CD1c-positive myeloid dendritic cell (primary cell): ENCODE results near the gene ADAMTS3.

Experiments
- DNase-seq: peaks from one replicate; pipeline ENCODE4 v3.0.0-alpha.2; 2016; ENCODE audit errors: extremely low spot score

The ADAMTS3 gene

DNA sequence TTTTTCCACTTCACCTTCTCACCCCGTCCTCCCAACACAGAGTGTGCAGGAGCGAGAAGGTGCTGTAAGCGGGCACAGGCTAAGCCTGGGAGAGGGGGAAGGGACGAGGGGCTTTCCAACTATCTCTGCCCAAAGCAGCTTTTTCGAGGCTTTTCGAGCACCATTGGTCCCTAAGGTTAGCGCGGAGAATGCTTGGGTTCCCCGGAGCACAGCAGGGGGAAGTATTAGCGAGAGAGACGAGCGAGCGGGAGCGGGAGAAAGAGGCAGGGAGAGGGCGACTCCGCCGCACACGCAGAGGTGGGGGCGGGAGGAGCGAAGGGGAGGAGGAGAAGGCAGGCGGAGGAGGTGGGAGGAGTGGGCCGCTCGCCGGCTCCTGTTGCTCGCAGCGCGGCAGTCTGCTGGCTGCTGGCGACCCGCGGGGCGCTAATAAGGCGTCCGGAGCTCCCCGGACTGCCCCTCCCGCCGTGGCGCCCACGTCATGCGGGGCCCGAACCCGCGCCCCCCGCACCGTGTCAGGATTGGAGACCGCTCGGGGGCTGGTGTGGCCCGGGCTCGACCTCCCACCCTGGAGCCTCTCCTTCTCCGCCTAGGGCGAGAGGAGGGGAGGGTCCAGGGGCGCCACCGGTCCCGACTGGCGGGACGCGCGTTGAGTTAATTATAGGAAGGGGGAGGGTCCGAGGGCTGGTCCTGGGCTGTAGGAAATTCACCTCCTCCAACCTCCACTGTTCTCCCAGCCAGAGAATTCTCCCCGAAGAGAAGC, at the start of gene ADAMTS3:
Gene ADAMTS3 (minus strand): TSS at position 263 of the 760 bp plus-strand sequence. CDS start 459 bp downstream, outside the sequence.
- DNase-seq: no peak

DNA sequence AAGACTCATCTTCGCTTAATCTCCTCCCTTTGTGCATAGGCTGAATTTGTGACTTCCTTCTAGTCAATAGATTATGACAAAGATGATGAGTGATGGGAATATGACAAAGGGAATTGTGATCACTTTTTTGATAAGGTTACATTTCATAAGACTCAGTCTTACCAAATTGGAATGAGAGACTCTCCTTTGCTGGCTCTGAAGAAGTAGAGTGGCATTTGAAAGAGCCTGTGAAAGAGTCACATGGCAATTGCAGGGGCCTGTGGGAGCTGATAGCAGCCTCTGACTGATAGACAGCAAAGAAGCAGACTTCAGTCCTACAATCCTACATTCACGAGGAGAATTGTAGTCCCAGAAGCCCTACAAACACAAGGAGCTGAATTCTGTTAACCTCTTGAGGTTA, 44.9 kb upstream of the ADAMTS3 start:
- DNase-seq: no peak

DNA sequence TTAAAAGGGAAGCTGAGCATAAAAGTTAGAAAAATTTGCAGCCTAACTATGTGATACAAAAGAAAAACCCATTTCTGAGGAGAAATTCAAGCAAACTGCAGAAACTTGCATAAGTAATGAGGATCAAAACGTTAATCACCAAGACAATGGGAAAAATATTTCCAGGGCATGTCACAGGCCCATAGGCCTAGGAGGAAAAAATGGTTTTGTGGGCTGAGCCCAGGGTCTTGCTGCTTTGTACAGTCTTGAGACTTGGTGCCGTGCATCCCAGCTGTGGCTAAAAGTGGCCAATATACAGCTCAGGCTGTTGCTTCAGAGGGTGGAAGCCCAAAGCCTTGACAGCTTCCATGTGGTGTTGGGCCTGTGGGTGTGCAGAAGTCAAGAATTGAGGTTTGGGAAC, 37.7 kb upstream of the ADAMTS3 start:
- DNase-seq: no peak

DNA sequence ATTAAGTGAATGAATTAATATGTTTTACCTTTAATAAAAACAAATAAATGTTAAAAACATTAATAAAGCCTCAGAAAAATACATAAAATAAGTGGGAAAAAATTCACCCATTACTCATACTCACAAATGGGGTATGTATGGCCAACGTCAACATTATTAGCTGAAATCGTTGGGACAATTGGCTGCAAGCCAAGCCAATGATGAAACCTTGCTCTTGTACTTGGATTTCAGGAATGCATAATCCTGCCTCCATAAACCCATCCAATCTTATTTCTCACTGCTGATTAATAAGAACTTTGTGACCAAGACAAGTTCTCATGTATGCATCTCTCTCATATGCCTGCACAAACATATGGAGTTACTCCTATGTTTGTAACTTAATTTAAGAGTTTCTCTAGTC, 35.3 kb upstream of the ADAMTS3 start:
- no peak for DNase-seq

DNA sequence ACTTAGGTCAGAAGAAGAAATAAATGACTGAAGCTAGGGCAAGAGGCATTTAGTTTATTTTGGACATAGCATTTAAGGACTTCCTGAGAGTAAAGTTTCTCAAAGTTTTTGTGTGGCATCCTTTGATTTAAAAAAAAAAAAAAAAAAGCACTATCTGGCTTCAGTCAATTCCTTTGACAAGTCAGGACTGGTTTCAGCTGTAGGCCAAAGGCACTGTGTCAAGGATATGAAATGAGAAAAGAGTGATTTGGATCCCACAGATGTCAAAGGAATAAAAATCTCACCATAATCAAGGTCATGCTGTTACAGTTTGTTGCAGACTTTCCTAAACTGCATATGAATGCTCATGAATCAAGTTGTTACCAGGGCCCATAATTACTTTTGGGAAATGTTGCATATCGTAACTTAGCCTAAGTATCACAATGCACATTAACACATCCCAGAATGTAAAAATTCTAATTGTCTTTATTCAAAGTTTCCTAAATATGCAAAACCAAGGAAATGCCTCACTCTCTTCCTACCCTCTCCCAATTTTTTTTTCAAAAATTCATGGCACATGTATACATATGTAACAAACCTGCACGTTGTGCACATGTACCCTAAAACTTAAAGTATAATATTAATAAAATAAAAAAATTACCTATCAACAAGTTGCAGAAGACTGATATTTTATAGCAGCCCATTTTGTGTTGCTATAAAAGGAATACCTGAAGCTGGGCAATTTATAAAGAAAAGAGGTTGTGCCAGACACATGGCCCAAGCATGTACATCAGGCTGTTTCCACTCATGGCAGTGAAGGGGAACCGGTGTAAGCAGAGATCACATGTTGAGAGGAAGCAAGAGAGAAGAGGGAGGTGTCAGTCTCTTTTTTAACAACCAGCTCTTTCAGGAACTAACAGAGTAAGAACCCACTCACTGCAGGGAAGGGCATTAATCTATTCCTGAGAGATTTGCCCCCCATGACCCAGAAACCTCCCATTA, 33.7 kb upstream of the ADAMTS3 start:
- DNase-seq: no peak

DNA sequence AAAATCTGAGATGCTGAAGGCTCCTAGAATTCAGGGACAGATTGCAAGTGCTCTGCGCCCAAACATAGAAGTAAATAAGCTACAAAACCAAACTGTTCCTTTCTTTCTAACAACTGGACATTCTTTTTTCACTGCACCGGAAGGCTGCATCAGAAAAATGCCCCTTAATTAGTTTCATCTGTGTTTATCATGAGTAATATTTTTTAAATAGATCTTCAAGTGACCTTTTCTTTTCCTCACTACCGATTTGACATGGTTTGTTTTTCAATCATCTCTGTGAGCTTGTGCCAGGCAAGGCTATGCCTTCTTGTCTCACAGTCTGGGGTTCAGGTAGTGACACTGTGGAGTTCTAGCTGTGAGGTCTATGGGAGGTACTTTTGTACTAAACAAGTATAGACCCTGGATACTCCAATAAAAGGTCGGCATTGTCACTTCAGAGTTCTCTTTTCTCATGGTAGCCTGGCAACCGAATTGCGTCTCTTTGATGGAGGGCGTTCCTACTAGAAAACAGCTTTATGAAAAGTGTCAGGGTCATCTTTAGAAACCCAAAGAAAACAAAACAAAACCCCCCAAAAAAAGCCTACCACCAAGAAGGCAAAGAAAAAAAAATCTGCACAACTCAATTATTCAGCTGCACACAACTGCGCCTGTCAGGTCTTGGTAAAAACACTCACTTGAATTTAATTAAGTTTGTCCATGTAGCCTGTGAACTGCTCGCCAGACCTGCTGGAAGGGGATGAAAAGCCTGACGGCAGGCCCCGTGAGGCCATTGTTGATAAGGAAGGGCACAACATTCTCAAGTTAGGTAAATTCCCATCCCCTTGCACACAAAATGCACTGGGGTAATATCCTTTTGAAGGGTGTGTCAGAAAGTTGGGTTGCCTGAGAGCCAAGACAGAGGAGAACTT, 22.8 kb upstream of the ADAMTS3 start:
- no peak for DNase-seq

DNA sequence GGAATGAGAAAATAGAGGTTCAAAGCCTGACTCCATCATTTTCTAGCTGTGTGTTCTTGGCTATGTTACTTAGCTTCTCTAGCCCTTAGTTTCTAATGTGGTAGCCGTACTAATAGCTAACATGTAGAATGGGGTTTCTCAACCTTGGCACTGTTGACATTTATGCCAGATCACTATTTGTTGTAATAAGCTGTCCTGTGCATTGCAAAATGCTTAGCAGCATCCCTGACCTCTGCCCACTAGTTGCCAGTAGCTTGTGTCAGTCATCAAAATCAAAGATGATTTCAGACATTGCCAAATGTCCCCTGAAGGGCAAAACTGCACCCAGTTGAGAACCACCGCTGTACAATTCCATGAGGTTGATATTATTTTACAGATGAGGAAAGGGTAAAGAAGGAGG, 18.3 kb upstream of the ADAMTS3 start:
- no peak for DNase-seq

DNA sequence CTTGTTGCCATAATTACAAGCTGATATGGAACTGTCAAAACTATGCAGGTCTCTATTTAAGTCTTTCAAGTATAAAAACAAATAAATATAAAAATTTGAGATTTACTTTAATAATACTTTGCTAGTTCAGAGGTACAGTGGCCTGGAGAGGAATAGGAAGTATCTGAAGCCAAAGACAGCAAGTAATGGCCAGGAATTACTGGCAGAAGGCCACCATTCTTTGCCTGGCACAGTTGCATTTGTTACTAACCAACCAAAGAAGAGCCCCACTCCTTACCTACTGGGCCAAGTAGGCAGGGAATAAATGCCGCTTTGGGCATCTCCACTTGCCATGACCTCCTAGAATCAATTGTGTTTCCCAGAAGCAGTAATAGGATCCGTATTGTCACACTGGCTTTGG, 13.8 kb upstream of the ADAMTS3 start:
- DNase-seq: no peak

DNA sequence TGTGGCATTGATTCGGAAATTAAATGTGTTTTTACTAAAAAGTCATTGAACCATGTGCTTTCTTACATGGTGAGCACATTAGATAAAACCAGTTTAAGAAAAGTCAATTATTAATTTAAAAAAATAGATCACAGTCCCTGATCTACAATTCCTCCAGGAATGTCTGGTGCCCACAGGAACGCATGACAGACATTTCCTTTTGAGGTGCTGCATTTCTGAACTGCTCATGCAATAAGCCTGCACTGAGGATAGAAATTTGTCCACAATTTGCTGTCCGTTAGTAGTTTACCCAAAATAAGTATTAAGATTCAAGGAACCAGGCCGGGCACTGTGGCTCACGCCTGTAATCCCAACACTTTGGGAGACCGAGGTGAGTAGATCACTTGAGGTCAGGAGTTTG, 8.2 kb upstream of the ADAMTS3 start:
- no peak for DNase-seq

DNA sequence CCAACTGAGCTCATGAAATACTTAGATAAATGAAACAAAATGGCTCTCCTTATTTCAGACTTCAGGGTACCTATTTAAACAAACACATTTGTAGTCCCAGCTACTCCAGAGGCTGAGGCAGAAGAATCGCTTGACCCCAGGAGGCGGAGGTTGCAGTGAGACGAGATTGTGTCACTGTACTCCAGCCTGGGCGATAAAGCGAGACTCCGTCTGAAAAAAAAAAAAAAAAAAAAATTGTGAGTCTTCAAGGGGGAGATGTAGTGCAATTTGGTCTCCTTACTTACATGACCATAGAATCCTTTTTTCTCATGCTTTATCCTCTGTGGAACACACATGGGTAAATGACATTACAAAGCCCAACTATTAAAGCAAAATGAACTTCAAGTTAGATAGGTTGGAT, 2.3 kb upstream of the ADAMTS3 start:
- no peak for DNase-seq

DNA sequence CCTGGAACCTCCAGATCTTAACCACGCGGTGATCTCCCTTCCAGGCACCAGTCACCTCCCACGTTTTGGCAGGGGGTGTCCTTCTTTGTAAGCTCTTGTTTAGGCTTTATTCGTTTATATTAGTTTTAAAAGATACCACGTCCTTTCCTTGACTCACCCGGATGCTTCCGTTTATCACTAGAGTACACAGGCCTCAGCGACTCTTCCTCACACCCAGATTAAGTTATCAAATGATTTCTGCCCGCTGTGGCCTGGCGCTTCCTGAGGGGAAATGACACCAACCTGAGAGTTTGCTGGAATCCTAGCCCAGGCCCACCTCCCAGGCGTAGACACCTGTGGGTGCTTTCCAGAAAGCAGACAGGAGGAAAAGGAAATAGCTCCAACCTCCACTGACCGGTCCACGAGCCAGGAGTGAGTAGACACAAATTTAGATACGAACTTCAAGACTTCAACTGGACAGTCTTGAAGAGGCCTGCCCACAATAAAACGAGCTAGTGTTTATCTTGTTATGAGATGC, 756 bp upstream of the ADAMTS3 start:
- DNase-seq: no peak

DNA sequence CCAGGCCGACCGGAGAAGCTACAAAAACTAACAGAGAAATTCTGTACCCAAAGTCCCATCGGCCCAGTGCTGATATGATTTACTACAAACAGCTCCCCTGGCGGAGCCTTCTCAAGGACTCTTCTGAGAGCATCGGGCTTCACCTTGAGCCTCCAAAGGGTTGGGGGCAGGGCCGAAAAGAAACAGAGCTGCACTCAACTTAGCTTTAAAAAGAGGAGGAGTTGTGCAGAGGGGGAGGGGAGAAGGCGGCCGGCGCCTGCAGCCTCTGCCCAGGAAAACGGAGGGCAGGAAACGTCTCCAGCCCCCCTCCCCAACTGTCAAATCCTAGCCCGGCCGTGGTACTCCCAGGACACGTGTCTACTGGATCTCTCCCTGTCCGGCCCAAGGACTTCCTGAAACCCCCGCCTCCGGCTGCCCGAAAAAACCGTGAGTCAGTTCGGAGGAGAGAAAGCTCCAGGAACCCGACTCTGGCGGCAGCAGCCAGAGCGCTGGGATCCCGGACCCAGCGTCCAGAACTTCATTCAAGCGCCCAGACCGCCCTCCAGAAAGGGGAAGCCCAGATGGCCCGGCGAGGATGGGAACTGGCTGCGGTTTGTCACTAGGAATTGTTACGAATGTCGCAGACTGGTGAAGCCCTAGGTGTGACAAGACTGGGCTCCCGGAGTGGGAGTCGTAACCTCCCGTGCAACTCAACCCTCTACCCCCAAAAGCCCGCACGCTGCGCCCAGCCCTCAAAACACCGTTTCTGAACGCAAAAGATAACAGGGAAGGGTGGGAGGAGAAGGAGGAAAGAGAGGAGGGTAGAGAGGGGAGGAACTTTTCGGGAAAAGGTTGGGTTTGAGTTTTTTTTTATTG, 973 bp downstream of the ADAMTS3 start:
- peak; percentile 51 for DNase-seq

DNA sequence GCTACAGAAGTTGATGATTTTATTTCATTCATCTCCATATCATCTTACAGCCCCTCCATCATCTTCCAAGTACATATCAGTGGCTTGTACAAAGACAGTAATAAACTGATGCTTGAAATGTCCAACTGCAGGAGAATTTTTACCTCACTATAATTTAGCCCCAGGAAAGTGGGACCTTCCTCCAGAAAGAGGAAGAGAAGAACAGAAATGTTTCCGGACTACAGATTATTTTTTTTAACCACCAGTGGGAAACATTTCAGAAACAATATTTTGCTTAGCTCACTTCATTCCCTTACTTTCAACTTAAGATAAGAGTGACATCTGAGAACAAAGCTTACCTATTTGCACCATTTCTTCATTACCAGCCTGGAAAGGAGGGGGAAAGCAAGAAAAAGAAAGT, 2.0 kb downstream of the ADAMTS3 start:
- no peak for DNase-seq

DNA sequence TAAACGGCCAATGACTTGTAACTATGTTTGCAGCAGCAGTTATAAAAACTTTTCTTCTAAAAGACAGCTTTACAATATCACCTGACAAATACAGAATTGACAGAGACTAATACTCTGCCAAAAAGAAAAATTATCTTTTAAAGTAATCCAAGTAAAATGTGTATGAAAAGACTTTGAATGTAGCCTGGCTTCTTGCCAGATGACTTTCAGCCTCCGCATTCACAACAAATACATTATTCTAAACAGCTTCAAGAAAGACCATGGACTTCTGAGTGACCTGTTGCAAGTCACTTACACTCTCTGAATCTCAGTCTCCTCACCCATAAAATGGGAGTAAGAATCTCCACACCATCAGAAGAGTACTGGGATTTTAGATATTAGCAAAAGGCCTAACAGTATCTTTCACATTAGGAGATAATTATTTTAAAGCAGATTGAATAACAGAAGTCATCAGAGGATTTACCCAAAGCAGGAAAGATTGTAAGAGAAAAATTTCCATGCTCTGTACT, 2.5 kb downstream of the ADAMTS3 start:
- DNase-seq: no peak

DNA sequence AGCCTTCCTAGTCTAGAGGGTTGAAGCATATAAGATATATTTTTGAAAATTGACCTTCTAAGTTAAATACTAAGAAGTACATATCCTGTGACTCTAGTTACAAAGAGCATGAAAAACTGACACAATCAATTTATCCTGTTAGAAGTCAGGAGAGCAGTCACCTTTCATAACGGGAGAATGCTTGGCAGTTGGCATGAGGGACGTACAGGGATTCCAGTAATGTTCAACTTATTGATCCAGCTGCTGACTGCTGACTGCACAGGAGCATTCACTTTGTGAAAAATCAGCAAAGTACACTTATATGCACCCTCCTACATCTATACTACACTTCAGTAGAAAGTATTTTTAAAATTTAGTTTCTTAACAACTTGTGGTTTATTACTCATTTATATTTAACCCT, 4.2 kb downstream of the ADAMTS3 start:
- DNase-seq: no peak

DNA sequence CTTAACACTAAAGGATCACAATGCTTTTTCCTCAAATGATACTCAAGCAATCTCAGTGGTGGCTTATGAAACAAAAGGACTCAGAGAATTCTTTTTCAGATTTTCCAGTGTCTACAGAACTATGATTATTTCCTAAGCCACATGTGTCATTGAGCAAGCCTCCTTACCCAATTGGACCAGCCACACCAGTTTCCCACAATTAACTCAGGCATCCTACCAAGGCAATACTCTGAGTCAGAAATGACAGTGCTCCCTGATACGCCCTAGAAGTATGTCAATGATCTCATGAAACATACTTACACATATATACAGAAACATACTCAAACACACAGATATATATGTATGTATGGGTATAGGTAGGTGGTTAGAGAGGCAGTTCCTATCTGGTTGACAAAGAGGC, 4.8 kb downstream of the ADAMTS3 start:
- DNase-seq: no peak

DNA sequence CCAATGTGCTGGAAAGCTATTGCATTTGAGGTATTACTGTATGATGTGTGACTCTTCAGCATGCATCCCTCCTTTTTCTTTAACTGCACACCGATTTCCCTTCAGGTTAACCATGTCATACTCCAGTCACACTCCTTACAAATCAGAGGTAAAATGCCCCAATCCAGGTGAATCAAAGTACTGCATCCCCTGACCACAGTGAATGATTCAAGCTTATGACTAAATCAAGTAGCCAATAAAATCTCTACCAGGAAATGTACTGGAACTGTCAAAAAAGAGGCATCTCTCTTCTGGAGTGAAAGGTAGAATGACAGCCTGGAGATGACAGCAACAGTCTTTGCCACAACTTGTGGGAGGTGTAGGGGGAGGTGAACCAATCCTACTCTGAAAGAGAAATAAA, 10.4 kb downstream of the ADAMTS3 start:
- DNase-seq: no peak

DNA sequence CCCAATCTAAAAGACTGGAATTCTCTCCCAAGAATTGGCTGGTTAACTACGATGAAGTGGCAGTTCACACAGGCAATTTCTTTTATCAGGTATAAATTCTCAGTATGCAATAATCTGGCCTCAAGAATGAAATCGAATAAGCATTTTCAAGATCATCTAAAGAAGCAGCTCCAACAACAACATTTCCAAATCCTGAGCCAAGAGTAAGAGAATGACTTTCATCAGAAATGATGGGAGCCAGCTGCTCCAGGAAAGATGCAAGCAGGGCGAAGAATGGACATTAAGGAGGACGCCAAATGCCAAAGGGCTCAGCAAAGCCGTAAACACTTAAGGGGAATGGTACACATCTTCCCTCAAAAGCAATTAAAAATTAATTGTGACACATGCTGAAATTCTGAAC, 12.0 kb downstream of the ADAMTS3 start:
- no peak for DNase-seq

DNA sequence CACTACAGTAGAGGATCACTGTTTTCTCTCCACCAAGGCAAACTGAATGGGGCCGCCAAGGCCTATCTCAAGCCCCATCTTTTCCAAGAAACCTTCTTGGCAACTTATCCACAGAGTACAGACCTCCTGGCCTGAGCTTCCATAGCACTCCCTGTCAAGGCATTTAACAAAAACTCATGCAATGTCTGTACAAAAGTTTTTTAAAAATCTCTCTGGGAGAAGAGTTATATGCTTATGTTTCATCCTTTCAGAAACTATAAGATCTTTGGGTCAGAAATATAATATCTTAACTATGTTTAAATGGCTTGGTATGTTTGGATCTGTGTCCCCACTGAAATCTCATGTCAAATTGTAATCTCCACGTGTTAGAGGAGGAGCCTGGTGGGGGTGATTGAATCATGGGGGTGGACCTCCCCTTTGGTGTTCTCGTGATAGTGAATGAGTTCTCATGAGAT, 13.6 kb downstream of the ADAMTS3 start:
- DNase-seq: no peak
